ELR (cell line): ENCODE measurements around the gene SCAI.
"Not testable (repeated sequence)": the region's sequence is repeated elsewhere in the genome, so short reads cannot be mapped to it uniquely, and the experiment has no call there.

Source experiments
- DNase-seq: peaks from one replicate; pipeline ENCODE4 v3.0.0-alpha.2; 2015; ENCODE audit warnings: low read depth

SCAI gene

GRCh38 chr9:124946167-124946566 is 197.2 kb downstream of the SCAI start:
- no peak for DNase-seq

GRCh38 chr9:124941679-124942561 is 201.4 kb downstream of the SCAI start:
- peak; percentile 67 for DNase-seq

- peak; percentile 96 for DNase-seq
These were observed 202.2 kb downstream of the SCAI start, which contains the start of gene GOLGA1 for GRCh38 chr9:124940894-124941678. Gene GOLGA1, minus strand, starts transcription at chr9:124941083. Its CDS starts 2,372 bp downstream, at chr9:124938711.

GRCh38 chr9:124940521-124940893 is 202.8 kb downstream of the SCAI start:
- DNase-seq, result no peak

- no peak for DNase-seq
These were observed 203.4 kb downstream of the SCAI start for GRCh38 chr9:124939944-124940343.

- peak; percentile 78 for DNase-seq
These were observed 209.0 kb downstream of the SCAI start for GRCh38 chr9:124934290-124934689.

GRCh38 chr9:124932333-124932732 is 211.0 kb downstream of the SCAI start:
- no peak for DNase-seq

- DNase-seq, result no peak
These were observed 213.9 kb downstream of the SCAI start for GRCh38 chr9:124929464-124929863.

GRCh38 chr9:124928116-124928515 is 215.2 kb downstream of the SCAI start:
- DNase-seq, result no peak

- not testable (repeated sequence) for DNase-seq
These were observed 222.9 kb downstream of the SCAI start for GRCh38 chr9:124920394-124920793.

- no peak for DNase-seq
These were observed 228.4 kb downstream of the SCAI start for GRCh38 chr9:124914753-124915405.

GRCh38 chr9:124913378-124913777 is 229.9 kb downstream of the SCAI start:
- DNase-seq, result no peak

- DNase-seq, result no peak
These were observed 231.6 kb downstream of the SCAI start for GRCh38 chr9:124911766-124912165.

- no peak for DNase-seq
These were observed 235.2 kb downstream of the SCAI start for GRCh38 chr9:124908098-124908497.

- no peak for DNase-seq
These were observed 236.4 kb downstream of the SCAI start for GRCh38 chr9:124906966-124907365.

- DNase-seq, result no peak
These were observed 243.5 kb downstream of the SCAI start for GRCh38 chr9:124899845-124900244.

- no peak for DNase-seq
These were observed 245.5 kb downstream of the SCAI start for GRCh38 chr9:124897570-124898460.

GRCh38 chr9:124894741-124895170 is 248.6 kb downstream of the SCAI start:
- peak; percentile 64 for DNase-seq

- DNase-seq, result no peak
These were observed 249.1 kb downstream of the SCAI start for GRCh38 chr9:124894035-124894740.
